OCI-LY7 (cell line): ENCODE data around the gene FAM3C. TPM values are rescaled to one million over a fixed set of nuclear protein-coding genes. Genes with fewer than 3 reads are reported as not detected.

Experiments
- BruUV-seq: library from RNA; stranded (reverse); fragments of 400-500 nt; replicated peaks from 2 replicates; lab custom pipeline; 2021; lab: Mats Ljungman, UMichigan
- CTCF ChIA-PET: fragments of 300-600 bp; sonication (Branson Sonifier 250); formaldehyde crosslinking; loops from one replicate; lab custom pipeline; 2022; ENCODE audit warnings: antibody characterized with exemption; ENCODE audit not compliant: unreplicated experiment; lab: Charles Lee
- POLR2A ChIA-PET: fragments of 300-600 bp; sonication (Branson Sonifier 250); formaldehyde crosslinking; loops from one replicate; lab custom pipeline; 2022; ENCODE audit warnings: antibody characterized with exemption; lab: Charles Lee
- DNase-seq: peaks from one replicate; pipeline ENCODE4 v3.0.0-alpha.2; 2015; ENCODE audit warnings: low spot score
- H2AFZ ChIP-seq: fragments of 200-600 bp; sonication (generic), shearing (Covaris generic); 2 replicates; pipeline ENCODE4 v1.6.1; 2014; ENCODE audit warnings: mild to moderate bottlenecking, antibody characterized with exemption, low read length, moderate library complexity
- H3K27ac ChIP-seq: fragments of 200-600 bp; sonication (generic); 2 replicates; pipeline ENCODE4 v1.5.1; 2014; ENCODE audit warnings: mixed run types, low read depth, mild to moderate bottlenecking, moderate library complexity, low read length, inconsistent platforms; ENCODE audit not compliant: poor library complexity, severe bottlenecking
- H3K36me3 ChIP-seq: fragments of 200-600 bp; sonication (generic); 2 replicates; pipeline ENCODE4 v1.6.1; 2014; ENCODE audit warnings: mild to moderate bottlenecking, antibody characterized with exemption, low read length, moderate library complexity, mixed read lengths; ENCODE audit not compliant: insufficient read depth
- H3K4me1 ChIP-seq: fragments of 200-600 bp; sonication (generic); 2 replicates; pipeline ENCODE4 v1.5.1; 2014; ENCODE audit warnings: mild to moderate bottlenecking, low read length; ENCODE audit not compliant: insufficient read depth, poor library complexity, severe bottlenecking
- H3K4me2 ChIP-seq: fragments of 200-600 bp; sonication (generic); 2 replicates; pipeline ENCODE4 v1.6.1; 2014; ENCODE audit warnings: mild to moderate bottlenecking, low read length
- H3K4me3 ChIP-seq: fragments of 200-600 bp; sonication (generic); 2 replicates; pipeline ENCODE4 v1.5.1; 2014; ENCODE audit warnings: mild to moderate bottlenecking, low read depth, low read length; ENCODE audit not compliant: poor library complexity, severe bottlenecking
- H3K79me2 ChIP-seq: fragments of 200-600 bp; sonication (generic); 2 replicates; pipeline ENCODE4 v1.6.1; 2016; ENCODE audit warnings: low read depth, mild to moderate bottlenecking, low read length, moderate library complexity, mixed read lengths; ENCODE audit not compliant: insufficient read depth
- H3K9me2 ChIP-seq: fragments of 200-600 bp; sonication (generic); 2 replicates; pipeline ENCODE4 v1.6.1; 2016; ENCODE audit warnings: mild to moderate bottlenecking, low read length, mixed read lengths; ENCODE audit not compliant: insufficient read depth
- H3K9me3 ChIP-seq: fragments of 200-600 bp; sonication (generic); 2 replicates; pipeline ENCODE4 v1.6.1; 2014; ENCODE audit warnings: mild to moderate bottlenecking, mixed run types, low read length, mixed read lengths
- H4K20me1 ChIP-seq: fragments of 200-600 bp; sonication (generic); 2 replicates; pipeline ENCODE4 v1.6.1; 2014; ENCODE audit warnings: mild to moderate bottlenecking, antibody characterized with exemption, low read length, moderate library complexity, mixed read lengths; ENCODE audit not compliant: insufficient read depth
- CTCF ChIP-seq: fragments of 200-600 bp; sonication (generic); conservative IDR thresholded peaks from 2 replicates; pipeline ENCODE4 v1.5.1; 2014; ENCODE audit warnings: mild to moderate bottlenecking, antibody characterized with exemption, low read length, moderate library complexity, mixed read lengths
- EZH2phosphoT487 ChIP-seq: fragments of 200-600 bp; sonication (generic); IDR thresholded peaks from 2 replicates; pipeline ENCODE4 v1.6.1; 2018; ENCODE audit warnings: low read depth, borderline replicate concordance, mild to moderate bottlenecking, mixed run types, antibody characterized with exemption, low read length, moderate library complexity, mixed read lengths
- intact Hi-C: fragments of 100-400 bp; cut with micrococcal nuclease; formaldehyde crosslinking; loops from one replicate; pipeline ENCODE4 v1.10.0; 2022; ENCODE audit not compliant: unreplicated experiment
- total RNA-seq, 2 experiments: library from RNA; depleted of rRNA in 1 of 2; stranded (reverse); fragments of >200 nt in 1 of 2; shearing (Covaris generic) in 1 of 2; gene quantifications; 2 replicates each; pipeline ENCODE4 v1.2.3, GENCODE V29; 2014 to 2022

FAM3C gene
- total RNA-seq, 2 experiments from 2014 or later = 18.1 to 27.6 TPM

GRCh38 chr7:121431389-121431995 is 35.4 kb upstream of the FAM3C start:
- Histone ChIP-seq H3K36me3 (no peaks in the 10 kb centered on the region), H4K20me1 (no peaks in the 10 kb centered on the region), H3K79me2 (no peaks in the 10 kb centered on the region), H3K4me1 (no peaks in the 10 kb centered on the region), H3K27ac (no peak overlapping the region), H3K9me2 (no peaks in the 10 kb centered on the region), H3K9me3 (no peaks in the 10 kb centered on the region), H3K4me3 (no peak overlapping the region), H2AFZ (no peak overlapping the region), H3K4me2 (no peak overlapping the region)
- no TSS peak for BruUV-seq
- CTCF ChIA-PET = no interaction called here
- POLR2A ChIA-PET = interaction anchor here (0.9 kb wide), 1 partner anchor 13 kb away, joined by 4 read pairs; no protein-coding TSS in a partner anchor
- no peak for DNase-seq
- intact Hi-C loops = no loop called here
- no peak for TF ChIP-seq CTCF
- TF ChIP-seq EZH2phosphoT487 = no peak

DNA sequence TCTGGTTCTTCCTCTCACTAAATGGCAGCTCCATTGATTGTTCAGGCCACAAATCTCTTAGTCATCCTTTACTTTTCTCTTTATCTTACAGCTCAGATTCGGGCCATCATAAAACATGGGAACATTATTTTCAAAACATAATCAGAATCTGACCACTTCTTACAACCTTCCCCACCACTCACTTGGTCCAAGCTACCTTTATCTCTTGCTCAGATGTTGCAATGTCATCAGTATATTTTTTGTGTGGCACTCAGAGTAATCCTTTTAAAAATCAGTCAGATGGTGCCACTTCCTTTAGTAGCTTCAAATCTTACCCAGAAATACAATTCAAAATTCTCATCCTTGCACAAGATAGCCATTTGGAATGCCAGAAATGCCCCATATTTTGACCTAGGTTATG is 34.5 kb upstream of the FAM3C start:
- H3K79me2 ChIP-seq = no peaks in the 10 kb centered on the region
- no peak for TF ChIP-seq CTCF
- no peak for TF ChIP-seq EZH2phosphoT487
- no peak overlapping the region for H3K4me2 ChIP-seq
- CTCF ChIA-PET = no interaction called here
- H3K9me3 ChIP-seq = no peaks in the 10 kb centered on the region
- H4K20me1 ChIP-seq = no peaks in the 10 kb centered on the region
- no peak overlapping the region for H3K27ac ChIP-seq
- H3K9me2 ChIP-seq = no peaks in the 10 kb centered on the region
- POLR2A ChIA-PET = interaction anchor here (0.8 to 1.8 kb wide), 2 partner anchors 11 to 35 kb away, joined by 3 to 4 read pairs; partner anchors contain the start of gene FAM3C
- intact Hi-C loops = no loop called here
- no peak overlapping the region for H2AFZ ChIP-seq
- no peak overlapping the region for H3K4me3 ChIP-seq
- BruUV-seq = no TSS peak
- no peaks in the 10 kb centered on the region for H3K36me3 ChIP-seq
- H3K4me1 ChIP-seq = no peaks in the 10 kb centered on the region
- DNase-seq = no peak

- no peak for DNase-seq
- CTCF ChIA-PET = no interaction called here
- Histone ChIP-seq H3K4me2 (no peak overlapping the region), H3K27ac (no peak overlapping the region), H3K36me3 (no peaks in the 10 kb centered on the region), H3K4me3 (no peak overlapping the region), H4K20me1 (no peaks in the 10 kb centered on the region), H3K9me2 (no peaks in the 10 kb centered on the region), H2AFZ (no peak overlapping the region), H3K4me1 (no peaks in the 10 kb centered on the region), H3K9me3 (no peaks in the 10 kb centered on the region), H3K79me2 (no peaks in the 10 kb centered on the region)
- POLR2A ChIA-PET = interaction anchor here (1.8 kb wide), 1 partner anchor 34 kb away, joined by 4 read pairs; the partner anchor contains the start of gene FAM3C
- no TSS peak for BruUV-seq
- TF ChIP-seq CTCF = no peak
- TF ChIP-seq EZH2phosphoT487 = no peak
- intact Hi-C loops = loop anchor here (2.0 kb wide), 1 partner anchor 15 kb away; no protein-coding TSS in a partner anchor
Measured at GRCh38 chr7:121429798-121430197, 33.7 kb upstream of the FAM3C start.
